Activated B cell treated with CpG ODN at 0.5 μM for 24 hours (primary cell): ENCODE measurements around the gene MINDY4. TPM values are rescaled to one million over a fixed set of nuclear protein-coding genes. Genes with fewer than 3 reads are reported as not detected.

Experiments
- ATAC-seq: fragments of 200-7000 bp; cut with Tn5 transposase; one replicate; pipeline ENCODE4 v1.10.0; 2021; ENCODE audit warnings: low read depth, mild to moderate bottlenecking, moderate library complexity
- CTCF ChIA-PET: fragments of 350-600 bp; sonication (Branson Sonifier 250); formaldehyde crosslinking; loops from one replicate; lab custom pipeline; 2021; ENCODE audit warnings: antibody characterized with exemption; lab: Charles Lee
- POLR2A ChIA-PET: fragments of 350-600 bp; sonication (Branson Sonifier 250); formaldehyde crosslinking; loops from one replicate; lab custom pipeline; 2021; ENCODE audit warnings: antibody characterized with exemption; lab: Charles Lee
- DNase-seq: peaks from one replicate; pipeline ENCODE4 v3.0.0; 2022
- H3K27ac Mint-ChIP-seq: one replicate; pipeline ENCODE4 v1.8.0; 2020; ENCODE audit warnings: mixed read lengths
- H3K27me3 Mint-ChIP-seq: one replicate; pipeline ENCODE4 v1.8.0; 2021; ENCODE audit warnings: mixed read lengths
- H3K36me3 Mint-ChIP-seq: one replicate; pipeline ENCODE4 v1.8.0; 2021; ENCODE audit warnings: low read depth, mixed read lengths
- H3K4me1 Mint-ChIP-seq: one replicate; pipeline ENCODE4 v1.8.0; 2021; ENCODE audit warnings: mixed read lengths
- H3K4me3 Mint-ChIP-seq: one replicate; pipeline ENCODE4 v1.8.0; 2020; ENCODE audit warnings: mild to moderate bottlenecking, mixed read lengths
- H3K9me3 Mint-ChIP-seq: one replicate; pipeline ENCODE4 v1.8.0; 2020; ENCODE audit warnings: mixed read lengths
- intact Hi-C: fragments of 100-400 bp; cut with micrococcal nuclease; formaldehyde crosslinking; loops from one replicate; pipeline ENCODE4 v1.15.1; 2024
- total RNA-seq: library from RNA; stranded (reverse); gene quantifications from 2 replicates; pipeline ENCODE4 v1.2.3, GENCODE V29; 2022
- TF ChIP-seq, protein P1 (sequence below): fragments of 200-600 bp; IDR thresholded peaks from one replicate; pipeline ENCODE4 v1.8.0; 2022; ENCODE audit warnings: antibody characterized with exemption, mild to moderate bottlenecking

Gene MINDY4
- total RNA-seq, 1 donor from 2014 or later: 1.2 TPM

DNA sequence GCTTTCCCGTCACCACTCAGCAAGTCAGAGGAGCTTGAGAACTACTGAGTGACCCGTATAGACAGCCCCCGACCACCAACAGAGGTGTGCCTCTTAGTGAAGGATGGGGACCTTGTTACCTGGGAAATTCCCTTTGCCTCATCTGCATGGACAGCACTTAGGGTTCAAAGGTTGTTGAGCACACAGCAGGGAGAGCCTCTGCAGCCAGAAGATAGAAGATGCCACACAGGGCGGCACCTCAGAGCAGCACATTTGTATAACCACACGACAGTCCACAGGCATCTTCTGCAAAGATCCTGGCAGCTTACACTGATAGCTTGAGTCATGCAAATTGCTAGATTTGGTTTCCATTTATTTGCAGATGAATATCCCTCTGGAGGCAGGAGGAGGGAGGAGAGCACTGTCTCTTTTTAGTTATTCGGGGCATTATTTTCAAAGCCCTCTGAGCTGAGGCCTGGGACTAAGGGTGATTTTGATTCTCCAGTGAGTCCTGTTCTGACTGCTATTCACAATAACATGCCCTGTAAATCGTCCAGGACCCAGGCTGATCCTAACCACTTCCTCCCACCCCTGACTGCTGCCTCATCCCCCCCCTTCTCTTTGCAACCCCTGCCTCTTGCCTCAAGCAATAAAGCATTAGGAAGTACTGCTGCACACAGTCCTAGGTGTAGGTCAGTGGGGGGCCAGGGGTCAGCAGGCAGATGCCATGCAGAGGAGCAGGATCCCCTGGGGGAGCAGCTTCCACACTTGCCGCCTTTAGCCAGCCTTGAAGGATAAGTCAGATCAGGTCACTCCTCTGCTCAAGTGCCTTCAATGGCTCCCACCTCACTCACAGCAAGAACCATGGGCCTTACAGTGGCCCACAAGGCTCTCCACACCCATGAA, 43.9 kb upstream of the MINDY4 start:
- ChIA-PET POLR2A (no interaction called here), CTCF (interaction anchor here (0.7 to 1.7 kb wide), 2 partner anchors 13 to 18 kb away, joined by 3 to 6 read pairs; no protein-coding TSS in a partner anchor)
- H3K36me3 Mint-ChIP-seq: no peaks in the 10 kb centered on the region
- H3K4me3 Mint-ChIP-seq: peak overlapping the region; percentile 20
- DNase-seq (no peak), ATAC-seq (peak; percentile 80)
- H3K4me1 Mint-ChIP-seq: peaks cover 15% of the 10 kb centered on the region
- intact Hi-C loops: no loop called here
- H3K27ac Mint-ChIP-seq: peak overlapping the region; percentile 31
- no peaks in the 10 kb centered on the region for H3K9me3 Mint-ChIP-seq
- H3K27me3 Mint-ChIP-seq: peaks cover 2% of the 10 kb centered on the region
- TF ChIP-seq, protein P1, sequence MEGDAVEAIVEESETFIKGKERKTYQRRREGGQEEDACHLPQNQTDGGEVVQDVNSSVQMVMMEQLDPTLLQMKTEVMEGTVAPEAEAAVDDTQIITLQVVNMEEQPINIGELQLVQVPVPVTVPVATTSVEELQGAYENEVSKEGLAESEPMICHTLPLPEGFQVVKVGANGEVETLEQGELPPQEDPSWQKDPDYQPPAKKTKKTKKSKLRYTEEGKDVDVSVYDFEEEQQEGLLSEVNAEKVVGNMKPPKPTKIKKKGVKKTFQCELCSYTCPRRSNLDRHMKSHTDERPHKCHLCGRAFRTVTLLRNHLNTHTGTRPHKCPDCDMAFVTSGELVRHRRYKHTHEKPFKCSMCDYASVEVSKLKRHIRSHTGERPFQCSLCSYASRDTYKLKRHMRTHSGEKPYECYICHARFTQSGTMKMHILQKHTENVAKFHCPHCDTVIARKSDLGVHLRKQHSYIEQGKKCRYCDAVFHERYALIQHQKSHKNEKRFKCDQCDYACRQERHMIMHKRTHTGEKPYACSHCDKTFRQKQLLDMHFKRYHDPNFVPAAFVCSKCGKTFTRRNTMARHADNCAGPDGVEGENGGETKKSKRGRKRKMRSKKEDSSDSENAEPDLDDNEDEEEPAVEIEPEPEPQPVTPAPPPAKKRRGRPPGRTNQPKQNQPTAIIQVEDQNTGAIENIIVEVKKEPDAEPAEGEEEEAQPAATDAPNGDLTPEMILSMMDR: no peak

DNA sequence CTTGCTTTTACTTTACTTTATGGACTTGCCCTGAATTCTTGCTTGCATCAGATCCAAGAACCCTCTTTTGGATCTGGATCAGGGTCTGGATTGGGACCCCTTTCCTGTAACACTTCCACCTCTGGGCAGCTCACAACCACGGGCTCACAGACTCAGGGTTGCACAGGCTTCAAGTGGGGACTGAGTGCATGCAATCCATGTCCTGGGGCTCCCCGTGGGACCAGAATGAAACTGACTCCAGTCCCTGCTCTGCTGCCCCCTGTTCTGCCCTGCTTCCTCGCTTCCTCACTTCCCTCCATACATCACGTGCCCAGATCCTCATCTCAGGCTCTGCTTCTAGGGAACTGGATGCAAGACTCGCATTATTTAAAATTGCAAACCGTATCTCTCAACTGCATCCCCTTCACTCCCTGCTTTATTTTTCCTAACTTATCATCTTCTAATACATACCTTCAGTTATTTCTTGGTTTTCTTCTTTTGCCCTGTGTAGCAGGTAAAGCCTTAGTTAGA, 42.6 kb upstream of the MINDY4 start:
- Mint-ChIP-seq H3K9me3 (no peaks in the 10 kb centered on the region), H3K4me1 (peaks cover 15% of the 10 kb centered on the region), H3K27me3 (peaks cover 2% of the 10 kb centered on the region), H3K36me3 (no peaks in the 10 kb centered on the region), H3K4me3 (no peak overlapping the region), H3K27ac (no peak overlapping the region)
- intact Hi-C loops: no loop called here
- ChIA-PET CTCF (interaction anchor here (1.5 kb wide), 1 partner anchor 10 kb away, joined by 3 read pairs; no protein-coding TSS in a partner anchor), POLR2A (no interaction called here)
- no peak for DNase-seq
- no peak for ATAC-seq
- TF ChIP-seq, protein P1: no peak

DNA sequence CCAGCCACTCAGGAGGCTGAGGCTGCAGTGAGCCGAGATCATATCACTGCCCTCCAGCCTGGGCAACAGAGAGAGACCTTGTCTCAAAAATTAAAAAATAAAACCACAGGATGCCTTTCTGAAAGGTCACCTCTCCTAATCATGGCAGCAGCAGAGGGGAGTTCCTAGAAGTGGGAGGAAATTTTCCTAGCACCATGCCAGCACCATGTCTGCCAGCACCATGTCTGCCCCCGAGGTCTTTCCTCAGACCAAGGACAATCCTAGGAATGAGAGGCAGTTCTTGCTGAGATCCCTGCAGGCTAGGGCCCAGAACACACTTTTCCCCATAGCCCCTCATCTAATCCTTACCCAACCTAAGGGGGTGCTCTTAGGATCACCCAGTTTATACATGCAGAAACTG, 41.6 kb upstream of the MINDY4 start:
- Mint-ChIP-seq H3K36me3 (no peaks in the 10 kb centered on the region), H3K27me3 (peaks cover 3% of the 10 kb centered on the region), H3K4me1 (peaks cover 15% of the 10 kb centered on the region), H3K27ac (no peak overlapping the region), H3K4me3 (no peak overlapping the region), H3K9me3 (no peaks in the 10 kb centered on the region)
- intact Hi-C loops: no loop called here
- ATAC-seq (no peak), DNase-seq (no peak)
- TF ChIP-seq, protein P1: no peak
- CTCF ChIA-PET: no interaction called here
- POLR2A ChIA-PET: no interaction called here

DNA sequence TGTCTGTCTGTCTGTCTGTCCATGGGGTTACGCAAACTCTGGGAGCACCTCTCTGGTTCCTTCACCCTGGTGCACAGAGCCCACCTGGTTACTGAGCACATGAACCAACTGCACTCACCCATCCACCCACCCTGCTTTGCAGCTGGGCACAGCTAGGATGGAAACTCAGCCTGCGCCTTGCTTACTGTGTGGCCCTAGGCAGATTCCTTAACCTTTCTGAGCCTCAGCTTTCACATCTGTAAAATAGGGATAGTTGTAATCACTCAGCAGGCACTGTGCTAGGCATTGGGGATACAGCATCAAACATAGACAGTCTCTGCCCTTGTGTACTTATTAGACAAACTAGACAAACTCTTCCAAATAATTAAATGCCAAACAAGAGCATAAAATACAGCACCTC, 41.1 kb upstream of the MINDY4 start:
- Mint-ChIP-seq H3K9me3 (no peaks in the 10 kb centered on the region), H3K4me3 (no peak overlapping the region), H3K27me3 (peaks cover 7% of the 10 kb centered on the region), H3K4me1 (peaks cover 15% of the 10 kb centered on the region), H3K36me3 (no peaks in the 10 kb centered on the region), H3K27ac (no peak overlapping the region)
- POLR2A ChIA-PET: no interaction called here
- CTCF ChIA-PET: interaction anchor here (1.9 kb wide), 1 partner anchor 10 kb away, joined by 8 read pairs; no protein-coding TSS in a partner anchor
- DNase-seq: no peak
- TF ChIP-seq, protein P1: no peak
- no peak for ATAC-seq
- intact Hi-C loops: no loop called here

DNA sequence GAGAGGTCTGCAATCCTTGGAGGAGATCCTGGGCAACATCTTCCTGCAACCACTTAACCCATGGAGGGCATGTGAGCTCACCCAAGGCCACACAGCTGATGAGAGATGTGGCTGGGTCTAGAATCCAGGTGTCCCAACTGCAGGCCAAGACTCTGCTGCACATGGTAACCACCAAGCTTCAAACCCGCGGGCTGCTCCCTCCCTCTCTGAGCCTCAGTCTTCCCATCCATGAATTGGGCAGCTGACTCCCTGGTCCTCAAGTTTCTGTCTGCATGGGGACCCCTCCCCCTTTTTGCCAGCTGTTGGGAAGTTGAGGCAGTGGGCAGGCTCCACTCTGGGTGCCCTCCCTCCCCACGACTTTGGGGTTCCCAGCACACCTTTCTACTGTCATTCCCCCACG, 40.2 kb upstream of the MINDY4 start:
- no peak overlapping the region for H3K27ac Mint-ChIP-seq
- peaks cover 10% of the 10 kb centered on the region for H3K27me3 Mint-ChIP-seq
- no peak for ATAC-seq
- no peaks in the 10 kb centered on the region for H3K9me3 Mint-ChIP-seq
- no peaks in the 10 kb centered on the region for H3K36me3 Mint-ChIP-seq
- TF ChIP-seq, protein P1: no peak
- peaks cover 15% of the 10 kb centered on the region for H3K4me1 Mint-ChIP-seq
- DNase-seq: no peak
- ChIA-PET POLR2A (no interaction called here), CTCF (interaction anchor here (1.9 kb wide), 1 partner anchor 9 kb away, joined by 8 read pairs; no protein-coding TSS in a partner anchor)
- intact Hi-C loops: no loop called here
- H3K4me3 Mint-ChIP-seq: no peak overlapping the region
